NCI-H2107 treated with DMSO at 0.1 percent for 48 hours (cell line): ENCODE data around the gene RPGR.

Source experiments
- DNase-seq: peaks from one replicate; lab custom pipeline; 2025; ENCODE audit not compliant: unreplicated experiment; lab: John Stamatoyannopoulos, UW

The RPGR gene

GRCh38 chrX:38268011-38268410 lies 59.3 kb downstream of the RPGR start:
- DNase-seq, result no peak

DNA sequence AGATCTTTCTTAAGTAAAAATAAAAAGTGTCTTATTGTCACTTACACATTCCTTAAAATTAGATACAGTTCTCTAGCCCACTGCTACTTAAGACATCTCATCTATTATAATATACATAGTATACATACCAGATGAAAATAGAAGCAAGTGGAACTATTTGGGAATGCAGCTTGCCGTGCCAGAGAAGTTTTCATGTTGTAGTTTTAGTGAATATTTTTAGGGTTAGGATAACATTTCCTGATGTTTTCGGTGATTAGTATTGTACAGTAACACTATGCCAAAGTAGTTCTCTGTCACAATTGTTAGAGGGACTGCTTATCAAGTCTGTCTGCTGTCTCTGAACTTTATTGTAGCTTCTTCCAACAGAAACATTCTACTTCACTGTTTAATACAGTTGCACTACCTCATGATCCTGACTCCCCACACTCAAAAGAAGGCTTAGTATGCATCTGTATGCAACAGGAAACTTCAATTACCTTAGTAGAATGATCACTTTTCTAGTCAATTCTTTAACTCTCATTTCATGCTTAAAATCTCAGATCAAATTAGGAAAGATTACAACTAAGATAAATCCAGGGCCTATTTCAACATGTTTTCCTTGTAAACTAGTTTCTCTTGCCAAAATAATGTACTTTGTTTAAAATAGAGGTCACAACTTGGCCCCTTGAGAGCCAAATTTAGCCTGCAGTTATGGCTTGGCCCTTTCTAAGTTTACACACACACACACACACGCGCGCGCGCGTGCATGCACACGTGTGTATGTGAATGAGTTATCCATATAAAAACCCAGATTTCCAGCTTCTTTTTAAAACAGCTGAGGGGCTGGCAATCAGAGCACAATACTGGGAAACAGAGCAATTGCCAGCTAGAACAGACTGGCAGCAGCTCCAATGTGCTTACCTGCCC lies 64.3 kb downstream of the RPGR start:
- DNase-seq, result no peak

GRCh38 chrX:38260231-38260630 lies 67.1 kb downstream of the RPGR start:
- no peak for DNase-seq

GRCh38 chrX:38256019-38256418 lies 71.3 kb downstream of the RPGR start:
- DNase-seq, result no peak

DNA sequence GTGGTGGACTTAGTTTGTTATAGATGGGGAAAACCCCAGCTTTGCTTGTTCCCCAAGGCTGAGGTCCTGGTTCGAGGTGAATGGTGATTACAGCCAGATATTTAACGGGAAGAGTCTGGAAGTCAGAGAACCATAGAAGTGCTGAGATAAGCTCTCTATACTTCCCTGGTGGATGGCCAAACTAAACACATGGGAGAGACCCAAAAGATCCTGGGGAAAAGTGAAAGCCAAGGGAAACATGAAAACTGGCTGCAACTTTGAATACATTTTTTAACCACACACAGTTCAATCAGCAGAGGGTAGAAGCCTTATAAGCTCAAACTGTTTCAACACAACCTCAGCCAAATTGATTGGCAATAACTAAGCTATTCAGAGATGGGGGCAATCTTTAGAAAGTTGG lies 77.3 kb downstream of the RPGR start:
- DNase-seq, result no peak

DNA sequence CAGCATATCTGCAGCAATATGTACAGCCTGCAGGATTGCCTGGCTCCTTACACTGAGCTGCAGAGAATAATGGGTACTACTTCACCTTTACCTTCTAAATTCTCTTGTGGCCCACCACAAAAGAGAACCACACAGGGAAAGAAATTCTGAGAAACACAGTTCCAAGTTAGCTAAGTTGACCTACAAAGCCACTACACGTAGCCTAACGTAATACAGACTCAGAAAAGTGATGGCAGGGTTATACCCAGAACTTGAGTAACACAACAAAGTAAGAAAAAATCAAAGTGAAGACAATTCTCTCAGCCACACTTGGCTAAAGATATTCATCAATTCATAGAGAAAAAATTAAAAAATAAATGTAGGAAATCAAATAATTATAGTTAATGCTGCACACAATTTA lies 80.3 kb downstream of the RPGR start:
- no peak for DNase-seq

- no peak for DNase-seq
These were observed 86.8 kb downstream of the RPGR start for GRCh38 chrX:38240541-38240940.

- DNase-seq, result no peak
These were observed 90.3 kb downstream of the RPGR start for GRCh38 chrX:38236901-38237615.

DNA sequence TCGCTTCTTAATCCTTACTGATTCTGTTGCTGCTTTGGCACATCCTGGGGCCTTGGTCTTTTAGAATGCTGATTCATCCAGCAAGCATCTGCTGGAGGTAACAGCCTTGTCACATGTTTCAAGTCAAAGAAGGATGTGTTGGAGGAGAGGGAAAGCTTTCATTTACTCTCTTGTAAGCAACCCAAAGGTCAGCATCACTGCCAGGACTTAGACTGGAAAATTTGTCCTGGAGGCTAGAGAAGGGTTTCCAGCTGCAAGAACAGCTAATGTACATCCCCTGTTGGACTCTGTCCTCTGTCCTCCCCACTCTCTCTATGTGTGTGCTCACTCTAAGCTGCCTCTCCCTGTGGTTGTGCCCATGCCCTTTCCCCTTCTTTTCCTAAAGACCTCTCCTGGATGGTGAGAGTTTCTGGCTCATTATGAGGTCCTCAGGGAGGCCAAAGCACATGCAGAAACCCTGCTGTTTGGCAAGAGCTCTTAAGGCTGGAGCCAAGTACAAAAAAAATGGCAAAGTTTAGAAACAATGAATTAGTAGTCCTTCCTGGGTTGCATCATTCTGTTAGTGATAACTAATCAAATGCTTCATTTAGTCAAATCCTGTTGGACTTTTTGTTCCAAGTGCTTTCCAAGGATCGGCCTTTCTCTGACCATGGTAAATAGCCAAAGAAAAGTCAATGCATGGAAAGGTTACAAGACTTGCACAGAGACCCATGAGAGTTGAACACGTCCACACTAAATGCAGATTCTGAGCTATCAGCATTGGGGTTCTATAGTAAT lies 93.2 kb downstream of the RPGR start:
- no peak for DNase-seq

DNA sequence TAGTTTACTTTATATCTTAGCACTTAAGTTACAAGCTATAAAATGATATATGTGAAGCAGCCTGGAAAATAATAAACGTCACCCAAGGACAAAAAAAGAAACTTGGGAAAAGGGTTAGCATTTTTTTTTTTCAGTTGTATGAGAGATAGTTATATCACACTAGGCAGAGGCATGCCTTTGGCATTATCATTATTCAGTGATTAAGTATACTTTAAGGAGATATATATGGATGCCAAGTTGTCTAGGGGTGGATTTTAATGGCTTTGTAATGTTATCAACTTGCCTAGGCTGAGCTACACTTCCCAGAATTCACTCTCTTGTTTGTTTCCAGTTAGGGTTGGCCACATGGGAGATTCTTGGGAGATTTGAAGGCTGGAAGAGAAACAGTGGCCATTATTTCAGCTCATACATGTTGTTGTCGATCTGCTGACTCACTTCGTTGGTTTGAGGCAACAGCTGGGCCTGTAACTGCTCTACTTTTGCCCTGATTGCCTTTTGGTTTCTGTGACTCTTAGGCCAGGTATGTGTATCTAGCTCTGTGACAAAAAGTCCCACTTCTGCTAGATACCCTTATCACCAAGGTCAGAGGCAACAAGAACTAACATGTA lies 95.1 kb downstream of the RPGR start:
- DNase-seq, result no peak

DNA sequence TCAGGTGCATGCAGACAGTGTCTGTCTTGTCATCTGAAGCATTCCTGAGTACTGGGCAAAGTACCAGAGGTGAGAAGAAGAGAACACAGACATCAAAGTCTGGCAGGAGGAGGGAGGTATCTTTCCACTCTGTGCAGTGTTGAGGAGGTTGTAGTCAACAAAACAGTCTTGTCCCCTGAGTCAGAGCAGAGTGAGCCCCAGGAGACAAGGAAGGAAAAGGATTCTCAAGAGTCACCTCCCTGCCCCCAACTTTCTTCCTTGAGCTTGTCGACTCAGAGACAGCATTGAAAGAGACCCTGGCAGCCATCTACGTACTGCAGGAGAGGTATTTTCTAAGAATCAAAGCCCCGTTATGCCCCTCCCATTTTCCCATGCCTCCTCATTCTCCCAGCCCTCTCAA lies 102.2 kb downstream of the RPGR start:
- no peak for DNase-seq

- DNase-seq, result no peak
These were observed 103.1 kb downstream of the RPGR start for GRCh38 chrX:38224160-38224559.

GRCh38 chrX:38221391-38221929 lies 105.8 kb downstream of the RPGR start:
- no peak for DNase-seq

GRCh38 chrX:38220415-38221390 lies 106.6 kb downstream of the RPGR start, which contains the start of gene SRPX:
Gene SRPX (minus strand): TSS chrX:38220871. CDS start chrX:38220792, 79 bp downstream.
- DNase-seq, result no peak

GRCh38 chrX:38220024-38220414 lies 107.3 kb downstream of the RPGR start:
- DNase-seq, result no peak
